Measurements from ENCODE around the gene TAB2.

DNA sequence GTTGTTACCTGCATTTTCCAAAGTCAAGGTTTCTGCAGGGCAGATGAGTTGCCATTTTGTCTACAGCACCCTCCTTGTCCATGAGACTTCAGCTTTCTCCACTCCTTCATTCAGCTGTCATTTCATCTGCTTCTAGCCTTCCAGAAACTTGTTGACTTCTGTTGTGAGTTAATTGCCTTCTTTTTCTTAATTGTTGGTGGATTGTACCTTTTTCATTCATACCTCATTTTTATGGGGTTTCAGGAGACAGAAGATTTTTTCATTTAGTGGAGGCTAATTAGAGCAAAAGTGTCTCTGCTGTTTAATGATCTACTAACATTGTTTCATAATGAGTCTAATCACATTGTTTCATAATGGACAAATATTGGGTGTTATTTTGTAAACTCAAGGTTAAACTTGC is 75.0 kb downstream of the TAB2 start:
- TF ChIP-seq, protein P1, sequence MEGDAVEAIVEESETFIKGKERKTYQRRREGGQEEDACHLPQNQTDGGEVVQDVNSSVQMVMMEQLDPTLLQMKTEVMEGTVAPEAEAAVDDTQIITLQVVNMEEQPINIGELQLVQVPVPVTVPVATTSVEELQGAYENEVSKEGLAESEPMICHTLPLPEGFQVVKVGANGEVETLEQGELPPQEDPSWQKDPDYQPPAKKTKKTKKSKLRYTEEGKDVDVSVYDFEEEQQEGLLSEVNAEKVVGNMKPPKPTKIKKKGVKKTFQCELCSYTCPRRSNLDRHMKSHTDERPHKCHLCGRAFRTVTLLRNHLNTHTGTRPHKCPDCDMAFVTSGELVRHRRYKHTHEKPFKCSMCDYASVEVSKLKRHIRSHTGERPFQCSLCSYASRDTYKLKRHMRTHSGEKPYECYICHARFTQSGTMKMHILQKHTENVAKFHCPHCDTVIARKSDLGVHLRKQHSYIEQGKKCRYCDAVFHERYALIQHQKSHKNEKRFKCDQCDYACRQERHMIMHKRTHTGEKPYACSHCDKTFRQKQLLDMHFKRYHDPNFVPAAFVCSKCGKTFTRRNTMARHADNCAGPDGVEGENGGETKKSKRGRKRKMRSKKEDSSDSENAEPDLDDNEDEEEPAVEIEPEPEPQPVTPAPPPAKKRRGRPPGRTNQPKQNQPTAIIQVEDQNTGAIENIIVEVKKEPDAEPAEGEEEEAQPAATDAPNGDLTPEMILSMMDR (IDR thresholded peaks at IDR 0.05; ENCODE audit: poor library complexity) = no peak
- no peak for TF ChIP-seq EZH2phosphoT487 (IDR thresholded peaks at IDR 0.05; ENCODE audit: low read depth, severe bottlenecking, unreplicated experiment)
